NCI-H2029 (cell line): Measurements from ENCODE around the gene RAPGEF6.
"Not testable (repeated sequence)": the region's sequence is repeated elsewhere in the genome, so short reads cannot be mapped to it uniquely, and the experiment has no call there.

Source experiments
- DNase-seq: peaks from one replicate; lab custom pipeline; 2025; lab: John Stamatoyannopoulos, UW

The RAPGEF6 gene

DNA sequence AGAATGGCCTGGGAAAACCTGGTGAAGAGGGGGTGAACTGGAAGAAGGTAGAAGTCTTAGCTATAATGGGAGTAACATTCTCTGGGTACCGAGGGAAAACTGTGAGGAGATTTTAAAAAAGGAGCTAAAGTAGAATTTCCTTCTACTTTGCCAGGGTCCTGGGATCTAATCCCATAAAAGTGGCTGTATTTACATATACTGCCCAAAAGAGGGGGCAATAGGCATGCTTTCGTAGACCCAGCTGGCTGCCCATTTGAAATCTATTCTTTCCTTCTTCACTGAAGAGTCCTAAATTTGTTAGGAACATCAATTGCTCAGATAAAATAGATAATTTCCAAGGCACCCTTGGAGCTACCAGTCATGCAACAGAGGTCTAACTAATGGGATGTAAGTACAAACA is 212.0 kb downstream of the RAPGEF6 start:
- no peak for DNase-seq

GRCh38 chr5:131419877-131420276 is 215.2 kb downstream of the RAPGEF6 start:
- DNase-seq: no peak

DNA sequence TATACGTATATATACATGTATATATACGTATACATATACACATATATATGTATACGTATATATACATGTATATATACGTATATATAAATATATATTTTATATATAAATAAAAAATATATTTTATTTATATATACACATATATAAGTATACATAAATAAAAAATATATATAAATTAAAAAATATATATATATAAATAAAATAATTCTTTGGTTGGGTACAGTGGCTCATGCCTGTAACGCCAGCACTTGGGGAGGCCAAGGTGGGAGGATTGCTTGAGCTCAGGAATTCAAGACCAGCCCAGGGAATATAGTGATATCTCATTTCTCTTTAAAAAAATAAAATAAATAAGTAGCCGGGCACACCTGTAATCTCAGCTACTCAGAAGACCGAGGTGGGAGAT is 216.2 kb downstream of the RAPGEF6 start:
- DNase-seq: no peak

DNA sequence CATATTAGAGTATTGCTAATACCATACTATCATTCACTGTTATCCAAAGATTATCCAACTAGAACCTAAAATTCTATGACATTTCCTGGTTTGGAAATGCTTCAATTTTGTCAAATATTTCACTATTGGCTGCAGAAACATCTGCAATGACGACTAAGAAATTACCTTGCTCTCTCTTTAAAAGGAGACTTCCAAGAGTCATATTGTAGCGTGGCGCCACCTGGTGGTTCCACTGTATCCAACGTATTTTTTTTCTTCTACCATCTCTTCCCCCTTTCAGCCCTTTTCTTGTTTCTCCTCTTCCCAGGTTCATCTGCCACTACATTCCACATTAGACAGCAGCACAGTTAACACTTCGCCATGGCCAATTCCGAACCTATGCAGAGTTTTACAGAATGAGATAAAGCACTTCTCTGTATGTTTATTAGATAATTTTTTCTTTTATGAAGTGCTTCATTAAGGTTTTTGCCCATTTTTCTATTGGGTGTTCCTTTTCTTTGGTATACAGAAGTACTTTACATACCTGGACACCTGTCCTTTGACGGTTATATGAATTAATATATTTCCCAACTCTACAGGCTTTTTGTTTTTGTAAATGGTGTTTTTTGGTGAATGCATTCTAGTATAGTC is 217.7 kb downstream of the RAPGEF6 start:
- DNase-seq: peak; percentile 36

- DNase-seq: no peak
These were observed 218.3 kb downstream of the RAPGEF6 start for GRCh38 chr5:131416729-131417128.

- no peak for DNase-seq
These were observed 221.1 kb downstream of the RAPGEF6 start for GRCh38 chr5:131413605-131414559.

- DNase-seq: no peak
These were observed 227.9 kb downstream of the RAPGEF6 start for GRCh38 chr5:131406975-131407638.

- no peak for DNase-seq
These were observed 229.0 kb downstream of the RAPGEF6 start for GRCh38 chr5:131406076-131406475.

DNA sequence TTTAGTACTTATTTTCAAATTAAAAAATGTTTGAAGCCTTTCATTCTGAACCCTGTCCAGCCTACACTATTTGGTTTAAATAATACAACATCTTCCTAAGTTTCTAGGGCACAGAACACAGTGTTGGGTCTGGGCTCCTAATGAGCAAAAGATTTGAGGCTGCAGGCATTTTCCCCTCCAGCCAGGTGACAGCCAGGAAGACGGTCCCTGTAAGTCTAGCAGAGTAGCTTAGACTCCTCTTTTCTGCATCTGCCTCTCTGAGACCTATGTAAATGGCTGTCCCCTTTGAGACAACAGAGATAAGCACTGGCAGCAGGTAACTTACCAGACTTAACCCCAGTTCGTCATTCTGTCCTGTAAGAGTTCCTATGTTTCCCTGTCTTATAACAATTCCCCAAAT is 229.4 kb downstream of the RAPGEF6 start:
- DNase-seq: no peak

DNA sequence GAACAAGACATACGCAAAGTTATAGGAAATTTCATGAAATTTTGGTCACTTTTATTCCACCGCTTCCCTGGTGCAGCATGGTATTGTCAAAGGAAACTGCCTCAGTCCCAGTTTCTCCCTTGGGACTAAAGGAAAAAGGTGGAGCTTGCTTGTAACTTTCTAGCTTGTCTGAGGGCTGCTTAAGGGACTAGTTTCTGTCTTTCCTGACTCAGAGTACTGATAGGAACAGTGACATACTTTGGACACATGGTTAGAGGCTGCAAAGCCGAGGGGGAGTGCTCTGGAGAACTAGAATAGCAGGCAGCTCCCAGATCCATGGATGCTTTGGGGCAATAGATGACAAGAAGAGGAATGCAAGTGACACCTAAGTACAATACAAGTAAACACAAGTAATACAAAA is 234.4 kb downstream of the RAPGEF6 start:
- DNase-seq: no peak

- DNase-seq: not testable (repeated sequence)
These were observed 236.0 kb downstream of the RAPGEF6 start for GRCh38 chr5:131399007-131399406.

GRCh38 chr5:131396630-131397273 is 238.3 kb downstream of the RAPGEF6 start:
- DNase-seq: no peak

DNA sequence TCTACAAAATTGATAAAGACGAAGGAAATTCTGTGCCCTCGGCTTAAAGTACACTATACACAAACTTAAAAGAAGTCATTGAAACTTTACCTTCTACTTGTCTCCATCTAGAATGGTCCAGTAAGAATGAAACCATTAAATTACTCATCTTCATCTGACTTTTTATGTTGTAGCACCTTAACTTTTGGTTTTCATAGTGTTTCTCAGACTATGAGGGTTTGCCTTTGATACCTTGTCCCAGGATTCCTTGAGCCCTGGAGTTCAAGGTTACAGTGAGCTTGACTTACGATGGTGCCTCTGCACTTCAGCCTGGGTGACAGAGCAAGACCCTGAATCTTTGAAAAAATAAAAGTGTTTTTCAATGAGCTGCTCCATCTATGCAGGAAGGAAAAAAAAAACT is 239.0 kb downstream of the RAPGEF6 start:
- no peak for DNase-seq

DNA sequence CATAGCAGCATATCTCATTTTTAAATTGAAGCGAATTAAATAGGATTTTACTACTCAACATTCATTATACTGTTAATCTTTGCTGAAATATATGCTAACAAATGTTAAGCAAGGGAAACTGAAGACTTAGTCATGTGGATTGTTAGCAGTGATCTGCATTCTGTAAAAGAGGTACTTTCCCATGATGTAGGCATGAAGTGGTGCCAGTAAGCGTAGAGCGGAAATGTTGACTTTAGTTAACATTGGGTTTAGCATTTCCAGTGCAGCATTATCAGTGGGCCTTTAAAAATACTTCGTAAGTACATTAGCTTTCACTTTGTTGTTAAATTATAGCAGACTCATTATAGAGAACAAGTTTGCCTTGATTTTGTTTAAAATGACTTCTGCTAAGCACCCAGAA is 240.9 kb downstream of the RAPGEF6 start:
- no peak for DNase-seq

DNA sequence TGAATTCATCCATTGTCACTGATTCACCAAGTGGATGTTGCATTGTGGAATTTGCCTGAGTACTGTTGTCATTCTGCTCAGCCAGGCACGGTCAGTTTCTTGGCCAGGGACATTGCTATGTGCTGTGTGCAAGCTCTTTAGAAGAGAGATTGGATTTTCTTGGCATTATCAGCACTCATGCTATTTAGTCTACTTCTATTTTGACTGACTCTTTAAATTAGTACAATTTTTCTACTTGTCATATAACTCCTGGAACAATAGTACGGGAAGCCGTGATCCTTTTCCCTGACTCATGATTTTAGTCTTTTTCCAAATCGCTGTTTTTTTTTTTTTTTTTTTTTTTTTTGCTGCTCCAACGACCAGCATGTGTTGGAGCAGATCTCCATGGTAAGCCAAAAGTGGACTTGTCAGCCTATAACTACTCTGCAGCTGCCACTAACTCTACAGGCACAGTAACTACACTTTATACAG is 241.5 kb downstream of the RAPGEF6 start:
- DNase-seq: no peak

GRCh38 chr5:131392466-131393095 is 242.4 kb downstream of the RAPGEF6 start:
- DNase-seq: no peak

GRCh38 chr5:131389869-131390265 is 245.2 kb downstream of the RAPGEF6 start:
- DNase-seq: no peak

DNA sequence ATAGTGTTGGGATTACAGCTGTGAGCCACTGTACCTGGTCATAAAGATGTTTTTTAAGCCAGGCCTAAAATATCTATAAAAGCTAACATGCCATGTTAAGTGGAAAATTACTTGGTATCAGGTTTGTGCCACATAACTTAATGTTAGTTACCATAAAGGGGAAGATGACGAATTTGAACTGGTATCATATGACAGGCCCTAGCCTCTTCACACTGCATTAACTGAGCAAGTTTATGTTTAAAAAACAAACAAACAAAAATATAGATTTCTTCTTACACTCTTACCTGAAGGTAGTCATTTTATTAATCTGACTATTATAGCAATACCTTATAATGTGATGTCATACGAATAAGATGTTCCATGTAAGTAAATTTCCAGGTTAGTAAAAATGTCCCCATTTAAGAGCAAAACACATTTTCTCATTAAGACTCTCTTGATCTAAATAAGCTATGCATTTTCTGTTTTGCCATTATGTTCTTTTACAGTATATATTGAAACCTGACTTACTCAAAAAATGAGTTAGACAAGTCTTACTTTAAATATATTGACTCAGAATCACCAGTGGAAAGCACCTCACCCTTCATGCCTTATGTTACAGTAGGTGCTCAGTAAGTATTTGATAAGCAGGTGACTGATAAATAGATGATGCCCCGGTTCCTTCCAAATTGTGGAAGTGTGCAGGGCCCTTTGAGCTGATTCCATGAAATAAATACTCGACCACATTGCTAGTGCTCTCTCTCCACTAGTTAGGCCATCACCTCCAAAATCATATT is 245.7 kb downstream of the RAPGEF6 start:
- DNase-seq: no peak

DNA sequence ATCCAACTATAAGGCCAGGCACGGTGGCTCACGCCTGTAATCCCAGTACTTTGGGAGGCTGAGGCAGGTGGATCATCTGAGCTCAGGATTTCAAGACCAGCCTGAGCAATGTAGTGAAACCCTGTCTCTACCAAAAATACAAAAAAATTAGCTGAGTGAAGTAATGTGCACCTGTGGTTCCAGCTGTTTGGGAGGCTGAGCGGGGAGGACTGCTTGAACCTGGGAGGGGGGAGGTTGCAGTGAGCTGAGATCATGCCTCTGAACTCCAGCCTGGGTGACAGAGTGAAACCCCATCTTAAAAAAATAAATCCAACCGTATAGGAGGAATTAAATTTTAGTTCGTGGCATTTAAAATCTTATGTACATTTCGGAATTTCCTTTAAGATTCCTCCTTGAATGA is 247.8 kb downstream of the RAPGEF6 start:
- DNase-seq: no peak

DNA sequence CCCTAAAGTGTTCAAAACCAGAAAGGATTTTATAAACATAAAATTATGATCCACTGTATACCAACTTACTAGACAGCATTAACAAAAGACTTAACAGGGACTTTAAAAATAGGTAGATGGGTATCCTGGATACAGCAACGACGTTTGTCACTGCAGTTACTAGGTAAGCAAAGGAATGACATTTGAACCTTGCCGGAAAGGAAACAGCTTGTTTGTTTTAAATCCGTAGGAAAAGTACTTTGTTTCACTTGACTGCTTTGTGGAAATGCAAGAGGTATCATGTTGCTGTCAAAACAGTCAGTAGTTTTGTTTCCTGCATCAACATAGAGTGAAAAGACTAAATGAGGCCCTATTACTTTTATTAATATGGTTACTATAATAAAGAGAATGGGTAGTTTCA is 248.2 kb downstream of the RAPGEF6 start:
- DNase-seq: peak; percentile 95

DNA sequence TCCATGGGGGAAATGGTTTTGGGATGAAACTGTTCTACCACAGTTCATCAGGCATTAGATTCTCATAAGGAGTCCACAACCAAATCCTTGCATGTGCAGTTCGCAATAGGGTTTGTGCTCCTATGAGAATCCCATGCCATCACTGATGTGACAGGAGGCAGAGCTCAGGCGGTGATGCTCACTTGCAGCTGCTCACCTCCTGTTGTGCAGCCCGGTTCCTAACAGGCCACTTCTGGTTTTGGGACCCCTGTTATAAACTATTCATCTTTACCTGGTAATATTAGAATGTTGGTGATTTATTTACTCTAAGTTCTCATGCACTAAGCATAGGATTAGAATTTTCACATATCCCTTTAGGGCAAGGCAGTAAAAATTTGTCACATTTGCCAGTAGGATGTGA is 248.9 kb downstream of the RAPGEF6 start:
- no peak for DNase-seq
